GM12878 (cell line): ENCODE data around the gene OXA1L. TPM values are rescaled to one million over a fixed set of nuclear protein-coding genes. Genes with fewer than 3 reads are reported as not detected.

Experiments
- ATAC-seq: fragments of 200-7000 bp; cut with Tn5 transposase; 3 replicates; pipeline ENCODE4 v1.9.1; 2020; ENCODE audit warnings: mild to moderate bottlenecking, moderate library complexity
- BruUV-seq: library from RNA; stranded (reverse); fragments of 400-500 nt; replicated peaks from 2 replicates; lab custom pipeline; 2021; lab: Mats Ljungman, UMichigan
- CTCF ChIA-PET: fragments of 300-600 bp; sonication (Branson Sonifier 250); formaldehyde crosslinking; extraction: SDS; loops from one replicate; lab custom pipeline; 2021; ENCODE audit warnings: inconsistent platforms; lab: Yijun Ruan, JAX
- POLR2A ChIA-PET: fragments of 350-600 bp; formaldehyde crosslinking; extraction: SDS; loops from one replicate; lab custom pipeline; 2021; ENCODE audit warnings: inconsistent platforms; lab: Charles Lee
- RAD21 ChIA-PET: fragments of 300-600 bp; sonication (Branson Sonifier 250); formaldehyde crosslinking; loops from one replicate; lab custom pipeline; 2023; ENCODE audit warnings: antibody characterized with exemption; ENCODE audit not compliant: unreplicated experiment; lab: Charles Lee
- SMC1A ChIA-PET: fragments of 300-600 bp; sonication (Branson Sonifier 250); formaldehyde crosslinking; loops from one replicate; lab custom pipeline; 2023; ENCODE audit not compliant: unreplicated experiment, uncharacterized antibody; lab: Charles Lee
- DNase-seq: peaks from one replicate; pipeline ENCODE4 v3.0.0-alpha.2; 2011; ENCODE audit warnings: low read depth, low spot score
- FAIRE-seq: peaks from 3 replicates; lab custom pipeline; 2011; peaks lifted over from hg19 to GRCh38; lab: Jason Lieb, UNC
- H2AFZ ChIP-seq: 2 replicates; pipeline ENCODE4 v1.6.0; 2011; ENCODE audit warnings: low read depth, low read length, control low read depth; ENCODE audit not compliant: control insufficient read depth
- H3K27ac ChIP-seq: 2 replicates; pipeline ENCODE4 v1.5.1; 2011; ENCODE audit warnings: control low read depth; ENCODE audit not compliant: control insufficient read depth, insufficient read depth
- H3K27me3 ChIP-seq, 2 experiments: replicated peaks in 1 of 2; 2 replicates each; pipeline versions ENCODE4 v1.6.0 to v1.6.1; 2011; ENCODE audit warnings: low read length in 1 of 2; ENCODE audit not compliant: control insufficient read depth in 2 of 2, insufficient read depth in 2 of 2
- H3K36me3 ChIP-seq, 2 experiments: 2 replicates each; pipeline ENCODE4 v1.5.1; 2011; ENCODE audit warnings: low read length in 1 of 2; ENCODE audit not compliant: control insufficient read depth in 2 of 2, insufficient read depth in 2 of 2
- H3K4me1 ChIP-seq: 2 replicates; pipeline ENCODE4 v1.6.1; 2011; ENCODE audit warnings: mild to moderate bottlenecking, low read length, moderate library complexity, mixed read lengths; ENCODE audit not compliant: control insufficient read depth, insufficient read depth
- H3K4me2 ChIP-seq: 2 replicates; pipeline ENCODE4 v1.6.0; 2011; ENCODE audit warnings: control low read depth; ENCODE audit not compliant: control insufficient read depth, insufficient read depth
- H3K4me3 ChIP-seq: fragments of 200-600 bp; sonication (generic); 2 replicates; pipeline ENCODE4 v1.5.1; 2016
- H3K79me2 ChIP-seq: 2 replicates; pipeline ENCODE4 v1.6.0; 2011; ENCODE audit warnings: low read length; ENCODE audit not compliant: control insufficient read depth, insufficient read depth
- H3K9ac ChIP-seq: 2 replicates; pipeline ENCODE4 v1.8.0; 2011; ENCODE audit warnings: low read length, control low read depth, mixed read lengths; ENCODE audit not compliant: control insufficient read depth, insufficient read depth
- H3K9me3 ChIP-seq: replicated peaks from 3 replicates; pipeline ENCODE4 v1.5.1; 2011; ENCODE audit warnings: mild to moderate bottlenecking, low read length; ENCODE audit not compliant: control insufficient read depth, insufficient read depth
- H4K20me1 ChIP-seq: 2 replicates; pipeline ENCODE4 v1.6.0; 2011; ENCODE audit not compliant: control insufficient read depth, insufficient read depth
- CHD2 ChIP-seq: IDR thresholded peaks from 2 replicates; pipeline ENCODE4 v1.6.1; 2011; ENCODE audit warnings: low read depth, low read length, improper control_type of control experiment, borderline replicate concordance
- E2F8 ChIP-seq: fragments of 450-650 bp; IDR thresholded peaks from 2 replicates; pipeline ENCODE4 v1.6.1; 2018; ENCODE audit warnings: mild to moderate bottlenecking, low read depth, moderate library complexity; ENCODE audit not compliant: partially characterized antibody
- MAX ChIP-seq: IDR thresholded peaks from 2 replicates; pipeline ENCODE4 v1.6.1; 2012; ENCODE audit warnings: low read depth, low read length, improper control_type of control experiment
- MTA3 ChIP-seq: IDR thresholded peaks from 2 replicates; pipeline ENCODE4 v1.6.1; 2012; ENCODE audit warnings: low read length, inconsistent platforms, borderline replicate concordance
- TCF12 ChIP-seq: IDR thresholded peaks from 2 replicates; pipeline ENCODE4 v1.6.1; 2011; ENCODE audit warnings: low read depth, mild to moderate bottlenecking, low read length
- WGBS: methylation state at CpG from one replicate; pipeline ENCODE4 v1.1.6; 2016; ENCODE audit warnings: low lambda C conversion rate; ENCODE audit not compliant: insufficient replicate concordance, insufficient coverage; ENCODE audit errors: missing lambda C conversion rate; 5-methylcytosine and 5-hydroxymethylcytosine counted together
- in situ Hi-C: fragments of 300-500 bp; cut with MboI; formaldehyde crosslinking; loops from 9 replicates; pipeline ENCODE4 v1.14.3; 2018; ENCODE audit warnings: mixed read lengths
- intact Hi-C: fragments of 100-400 bp; cut with micrococcal nuclease; formaldehyde crosslinking; loops from one replicate; pipeline ENCODE4 v1.14.2; 2022; ENCODE audit not compliant: unreplicated experiment
- polyA plus RNA-seq, 11 experiments: library from polyadenylated mRNA; depleted of rRNA in 4 of 11; unstranded in 6 of 11; stranded (reverse) in 5 of 11; fragments of >200 nt; fragmentation: Nextera tagmentation in 4 of 11; fragmentation: Illumina TruSeq in 1 of 11; extraction: Ambion mirVana in 4 of 11; extraction: Trizol in 1 of 11; gene quantifications; 1 replicate in 1 of 11; 2 replicates in 10 of 11; pipeline versions ENCODE4 v1.2.1 to v1.2.3, GENCODE V29; 2011 to 2016; ENCODE audit warnings: inconsistent platforms in 2 of 11, missing spikeins in 2 of 11, low read depth in 1 of 11
- total RNA-seq, 4 experiments: library from RNA; depleted of rRNA in 3 of 4; stranded (reverse); fragments of >200 nt in 3 of 4; fragmentation: Illumina TruSeq in 1 of 4; extraction: Trizol in 1 of 4; gene quantifications; 2 replicates each; pipeline versions ENCODE4 v1.2.1 to v1.2.3, GENCODE V29; 2013 to 2021

The OXA1L gene
- total and polyA plus RNA-seq, 10 of the 15 experiments (the other 5 are each of a cell fraction or from before 2014, with no cell fraction given), result 105 to 289 (median 146) TPM

- peaks cover 8% of the 10 kb centered on the region for H3K4me1 ChIP-seq
- H3K27me3 ChIP-seq, result no peaks in the 10 kb centered on the region
- H3K79me2 ChIP-seq, result no peaks in the 10 kb centered on the region
- ATAC-seq (no peak), DNase-seq (no peak), FAIRE-seq (no peak)
- intact Hi-C loops (no loop called here), in situ Hi-C loops (no loop called here)
- no peaks in the 10 kb centered on the region for H3K36me3 ChIP-seq
- no peak overlapping the region for H3K9ac ChIP-seq
- ChIA-PET POLR2A (interaction anchor here (1.0 kb wide), 1 partner anchor 149 kb away, joined by 8 read pairs; no protein-coding TSS in a partner anchor), CTCF (interaction anchor here (1.4 to 1.5 kb wide), 2 partner anchors 10 to 81 kb away, joined by 5 read pairs; no protein-coding TSS in a partner anchor), SMC1A (interaction anchor here (1.4 kb wide), 1 partner anchor 11 kb away, joined by 4 read pairs; no protein-coding TSS in a partner anchor), RAD21 (no interaction called here)
- H3K4me3 ChIP-seq, result no peak overlapping the region
- no TSS peak for BruUV-seq
- H3K9me3 ChIP-seq, result no peaks in the 10 kb centered on the region
- H3K4me2 ChIP-seq, result no peak overlapping the region
- H2AFZ ChIP-seq, result no peak overlapping the region
- H4K20me1 ChIP-seq, result no peaks in the 10 kb centered on the region
- TF ChIP-seq E2F8, result no peak
- no peak for TF ChIP-seq MTA3
- TF ChIP-seq CHD2, result no peak
- TF ChIP-seq TCF12, result no peak
- no peak for TF ChIP-seq MAX
- no peak overlapping the region for H3K27ac ChIP-seq
- 48% methylated on average over 1 of the region's 1 CpG for WGBS
Observed at GRCh38 chr14:22739423-22739822, 27.1 kb upstream of the OXA1L start.
